Fibroblast of villous mesenchyme (primary cell): Measurements from ENCODE around the gene GALNTL6. TPM values are rescaled to one million over a fixed set of nuclear protein-coding genes. Genes with fewer than 3 reads are reported as not detected.

Experiments
- DNase-seq: peaks from one replicate; pipeline ENCODE4 v3.0.0-alpha.2; 2010; ENCODE audit warnings: low read depth
- H3K4me3 ChIP-seq: 2 replicates; pipeline ENCODE4 v1.5.1; 2011; ENCODE audit warnings: low read depth, mild to moderate bottlenecking, low read length
- CTCF ChIP-seq: IDR thresholded peaks from 2 replicates; pipeline ENCODE4 v1.5.1; 2012; ENCODE audit warnings: low read depth, mild to moderate bottlenecking, low read length; ENCODE audit not compliant: insufficient read depth
- total RNA-seq: library from RNA; depleted of rRNA; stranded (reverse); fragments of >200 nt; gene quantifications from 2 replicates; pipeline ENCODE4 v1.2.3, GENCODE V29; 2012

GALNTL6 gene
- total RNA-seq, 1 donor: not detected

DNA sequence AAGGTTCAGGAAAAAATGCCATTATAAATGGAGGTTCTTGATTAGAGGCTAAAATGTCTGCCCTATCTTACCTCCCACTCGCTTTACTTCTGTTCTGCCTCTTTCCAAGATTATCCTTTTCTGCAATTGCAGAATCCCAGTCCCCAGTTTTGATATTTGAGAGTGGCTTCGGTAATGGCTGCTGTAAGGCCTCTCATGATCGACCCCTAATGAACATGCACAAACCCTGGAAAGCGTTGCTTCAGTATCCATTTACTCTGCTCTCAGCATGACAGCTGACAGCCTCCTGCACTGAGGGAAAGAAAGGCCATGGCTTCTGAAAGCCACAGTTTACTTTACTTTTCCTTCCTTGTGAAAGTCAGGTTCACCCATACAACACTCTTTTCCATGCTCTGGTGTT is 1030.0 kb downstream of the GALNTL6 start:
- TF ChIP-seq CTCF: no peak
- DNase-seq: no peak

GRCh38 chr4:172844556-172844955 is 1031.4 kb downstream of the GALNTL6 start:
- H3K4me3 ChIP-seq: no peak overlapping the region
- DNase-seq: no peak
- TF ChIP-seq CTCF: no peak

More for the DNA sequence above, 1030.0 kb downstream of the GALNTL6 start:
- no peak overlapping the region for H3K4me3 ChIP-seq

GRCh38 chr4:172845281-172845680 is 1032.1 kb downstream of the GALNTL6 start:
- H3K4me3 ChIP-seq: no peak overlapping the region
- no peak for TF ChIP-seq CTCF
- no peak for DNase-seq

DNA sequence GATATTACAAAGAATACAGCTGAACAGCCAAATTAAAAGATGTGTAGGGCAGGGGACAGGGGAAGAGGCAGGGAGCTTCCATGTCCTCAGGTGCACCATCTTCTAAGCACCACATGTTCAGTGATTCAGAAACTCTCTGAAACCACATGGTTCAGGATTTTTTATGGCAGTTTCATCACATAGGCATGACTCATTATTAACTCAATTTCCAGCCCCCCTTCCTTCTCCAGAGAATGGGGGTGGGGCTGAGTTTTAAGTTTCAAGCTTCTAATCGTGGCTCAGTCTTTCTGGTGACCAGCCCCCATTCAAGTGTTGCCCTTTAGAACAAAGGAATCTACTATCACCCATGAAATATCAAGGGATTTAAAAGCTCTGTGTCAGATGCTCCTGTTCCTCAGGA is 1037.6 kb downstream of the GALNTL6 start:
- no peak overlapping the region for H3K4me3 ChIP-seq
- no peak for TF ChIP-seq CTCF
- peak; percentile 72 for DNase-seq

DNA sequence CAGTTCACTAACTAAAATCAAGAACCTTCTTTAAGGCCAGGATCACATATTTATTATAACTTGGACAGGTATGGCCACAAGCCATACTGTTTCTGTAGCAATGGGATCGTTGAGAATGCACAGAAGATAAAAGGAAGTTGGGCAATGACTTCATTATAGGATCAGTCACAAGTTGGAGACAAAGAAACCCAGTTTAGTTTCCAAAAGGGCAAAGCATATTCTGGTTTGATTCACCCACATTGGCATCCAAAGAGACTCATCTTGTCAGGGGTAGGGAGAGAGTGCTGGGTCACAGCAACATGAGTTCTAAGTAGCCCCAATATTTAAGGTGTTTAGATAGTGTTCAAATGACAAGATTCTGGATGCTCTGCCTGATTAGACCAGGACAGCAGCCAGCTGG is 1038.3 kb downstream of the GALNTL6 start:
- no peak overlapping the region for H3K4me3 ChIP-seq
- no peak for DNase-seq
- TF ChIP-seq CTCF: no peak

DNA sequence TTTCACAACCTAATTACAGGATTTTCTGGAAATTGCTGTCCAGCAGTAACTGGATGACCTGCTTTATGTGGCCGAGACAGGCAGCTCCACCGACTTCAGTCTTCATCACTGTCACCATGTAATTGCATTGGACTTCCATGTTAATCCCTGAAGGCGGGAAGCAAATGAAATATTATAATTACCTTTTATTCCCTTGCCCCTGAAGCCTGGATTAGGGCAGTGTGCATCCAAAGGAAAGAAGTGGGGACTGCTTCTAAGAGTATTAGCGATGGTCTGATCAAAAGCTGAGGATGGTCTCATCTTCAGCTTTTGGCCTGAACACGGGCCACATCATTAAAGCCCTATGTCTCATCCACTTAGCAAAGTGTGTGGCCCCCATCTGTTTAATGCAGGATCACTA is 1043.8 kb downstream of the GALNTL6 start:
- DNase-seq: no peak
- no peak for TF ChIP-seq CTCF
- no peak overlapping the region for H3K4me3 ChIP-seq

DNA sequence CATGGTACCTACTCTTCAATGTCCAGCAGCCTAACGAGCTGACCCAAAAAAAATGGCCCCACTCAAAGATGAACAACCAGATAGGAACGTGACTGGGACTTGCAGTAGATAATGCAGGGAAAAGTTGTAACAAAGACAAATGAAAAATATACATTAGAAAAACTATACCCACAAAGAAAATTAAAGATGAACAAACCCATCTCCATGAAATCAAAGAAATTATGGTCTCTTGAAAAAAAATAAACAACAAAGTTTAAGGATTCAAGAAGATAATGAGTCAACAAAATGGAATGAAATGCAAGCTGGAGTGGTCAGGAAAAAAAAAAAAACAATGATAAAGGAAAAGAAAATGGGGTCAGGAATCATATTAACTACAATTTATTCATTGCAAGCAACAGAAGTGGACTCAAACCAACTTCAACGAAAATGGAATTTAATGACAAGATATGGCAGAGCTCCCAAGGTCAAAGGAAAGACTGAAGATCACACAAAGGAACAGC is 1045.6 kb downstream of the GALNTL6 start:
- DNase-seq: peak; percentile 7
- no peak for TF ChIP-seq CTCF
- no peak overlapping the region for H3K4me3 ChIP-seq
